Activated CD4-positive, alpha-beta T cell treated with anti-CD3 and anti-CD28 coated beads for 1 hour (primary cell): ENCODE results near the gene MOGAT1.
"Not testable (repeated sequence)": the region's sequence is repeated elsewhere in the genome, so short reads cannot be mapped to it uniquely, and the experiment has no call there.

Experiments
- DNase-seq: peaks from one replicate; pipeline ENCODE4 v3.0.0-alpha.2; 2020

MOGAT1 gene

GRCh38 chr2:222713002-222713401 is 41.5 kb downstream of the MOGAT1 start:
- no peak for DNase-seq

- DNase-seq, result no peak
These were observed 43.1 kb downstream of the MOGAT1 start for GRCh38 chr2:222714361-222715241.

GRCh38 chr2:222715742-222716141 is 44.3 kb downstream of the MOGAT1 start:
- no peak for DNase-seq

GRCh38 chr2:222719787-222720186 is 48.3 kb downstream of the MOGAT1 start:
- not testable (repeated sequence) for DNase-seq

- not testable (repeated sequence) for DNase-seq
These were observed 50.1 kb downstream of the MOGAT1 start for GRCh38 chr2:222721597-222721996.

- no peak for DNase-seq
These were observed 51.0 kb downstream of the MOGAT1 start for GRCh38 chr2:222722327-222722946.

GRCh38 chr2:222724208-222724607 is 52.8 kb downstream of the MOGAT1 start:
- no peak for DNase-seq

GRCh38 chr2:222728621-222729020 is 57.2 kb downstream of the MOGAT1 start:
- no peak for DNase-seq

- no peak for DNase-seq
These were observed 59.0 kb downstream of the MOGAT1 start for GRCh38 chr2:222730366-222730999.

GRCh38 chr2:222731201-222731621 is 59.8 kb downstream of the MOGAT1 start:
- no peak for DNase-seq

GRCh38 chr2:222732489-222733178 is 61.2 kb downstream of the MOGAT1 start:
- DNase-seq, result no peak

- no peak for DNase-seq
These were observed 62.0 kb downstream of the MOGAT1 start for GRCh38 chr2:222733470-222733845.

- no peak for DNase-seq
These were observed 62.6 kb downstream of the MOGAT1 start for GRCh38 chr2:222733846-222734702.

GRCh38 chr2:222734703-222735014 is 63.2 kb downstream of the MOGAT1 start:
- DNase-seq, result no peak

GRCh38 chr2:222736301-222736700 is 64.8 kb downstream of the MOGAT1 start:
- DNase-seq, result no peak

- DNase-seq, result no peak
These were observed 65.5 kb downstream of the MOGAT1 start for GRCh38 chr2:222736924-222737323.

- DNase-seq, result no peak
These were observed 66.9 kb downstream of the MOGAT1 start for GRCh38 chr2:222738312-222738711.

GRCh38 chr2:222738809-222739208 is 67.4 kb downstream of the MOGAT1 start:
- no peak for DNase-seq

GRCh38 chr2:222739939-222740338 is 68.5 kb downstream of the MOGAT1 start:
- DNase-seq, result no peak

- DNase-seq, result no peak
These were observed 71.9 kb downstream of the MOGAT1 start for GRCh38 chr2:222743251-222743812.

GRCh38 chr2:222745836-222746559 is 74.5 kb downstream of the MOGAT1 start:
- DNase-seq, result no peak
